H9 (cell line): ENCODE results near the gene ASS1. TPM values are rescaled to one million over a fixed set of nuclear protein-coding genes. Genes with fewer than 3 reads are reported as not detected.
A peak's percentile ranks its signal among the peaks of the same experiment; 100 is the strongest.

Experiments
- DNase-seq: peaks from one replicate; pipeline ENCODE4 v3.0.0-alpha.2; 2017
- H2AFZ ChIP-seq: one replicate; pipeline ENCODE4 v1.6.1; 2013; ENCODE audit warnings: mild to moderate bottlenecking, low read length, control low read depth, moderate library complexity
- H2AK5ac ChIP-seq: 2 replicates; pipeline ENCODE4 v1.6.1; 2013; ENCODE audit warnings: low read length, control low read depth, mixed read lengths; ENCODE audit not compliant: insufficient read length
- H2BK120ac ChIP-seq: one replicate; pipeline ENCODE4 v1.6.1; 2013; ENCODE audit warnings: low read depth, mild to moderate bottlenecking, low read length, control low read depth, inconsistent platforms; ENCODE audit not compliant: poor library complexity, severe bottlenecking
- H2BK12ac ChIP-seq: 2 replicates; pipeline ENCODE4 v1.6.1; 2013; ENCODE audit warnings: low read length, control low read depth, mixed read lengths, low read depth; ENCODE audit not compliant: insufficient read length
- H2BK15ac ChIP-seq: 2 replicates; pipeline ENCODE4 v1.6.1; 2013; ENCODE audit warnings: low read depth, low read length, control low read depth
- H2BK20ac ChIP-seq: one replicate; pipeline ENCODE4 v1.6.1; 2013; ENCODE audit warnings: low read depth, mild to moderate bottlenecking, low read length, control low read depth, inconsistent platforms; ENCODE audit not compliant: poor library complexity, severe bottlenecking
- H2BK5ac ChIP-seq: 2 replicates; pipeline ENCODE4 v1.6.1; 2013; ENCODE audit warnings: low read length, control low read depth, mixed read lengths; ENCODE audit not compliant: insufficient read length
- H3K14ac ChIP-seq: 2 replicates; pipeline ENCODE4 v1.6.1; 2013; ENCODE audit warnings: low read length, control low read depth; ENCODE audit not compliant: insufficient read depth
- H3K18ac ChIP-seq: 2 replicates; pipeline ENCODE4 v1.6.1; 2013; ENCODE audit warnings: low read depth, mild to moderate bottlenecking, mixed read lengths, low read length, control low read depth; ENCODE audit not compliant: insufficient read length
- H3K23ac ChIP-seq: 2 replicates; pipeline ENCODE4 v1.6.1; 2013; ENCODE audit warnings: low read length, control low read depth, mixed read lengths, low read depth; ENCODE audit not compliant: insufficient read length
- H3K23me2 ChIP-seq: 2 replicates; pipeline ENCODE4 v1.6.1; 2013; ENCODE audit warnings: low read depth, mild to moderate bottlenecking, mixed read lengths, low read length, control low read depth; ENCODE audit not compliant: insufficient read length, poor library complexity, severe bottlenecking
- H3K27ac ChIP-seq: 2 replicates; pipeline ENCODE4 v1.5.1; 2013; ENCODE audit warnings: low read length, control low read depth, mixed read lengths, low read depth; ENCODE audit not compliant: insufficient read length
- H3K27me3 ChIP-seq: 2 replicates; pipeline ENCODE4 v1.6.1; 2013; ENCODE audit warnings: low read length, control low read depth, inconsistent platforms; ENCODE audit not compliant: insufficient read depth
- H3K4ac ChIP-seq: 2 replicates; pipeline ENCODE4 v1.6.1; 2013; ENCODE audit warnings: low read depth, mild to moderate bottlenecking, control low read depth, inconsistent platforms, low read length, moderate library complexity
- H3K4me1 ChIP-seq: 2 replicates; pipeline ENCODE4 v1.6.1; 2013; ENCODE audit warnings: low read length, control low read depth, inconsistent platforms; ENCODE audit not compliant: insufficient read depth
- H3K4me2 ChIP-seq: 2 replicates; pipeline ENCODE4 v1.6.1; 2013; ENCODE audit warnings: low read length, control low read depth, mixed read lengths; ENCODE audit not compliant: insufficient read length, insufficient read depth
- H3K56ac ChIP-seq: 2 replicates; pipeline ENCODE4 v1.6.1; 2013; ENCODE audit warnings: low read depth, mild to moderate bottlenecking, mixed read lengths, low read length, control low read depth; ENCODE audit not compliant: insufficient read length
- H3K79me1 ChIP-seq: 2 replicates; pipeline ENCODE4 v1.6.1; 2013; ENCODE audit warnings: low read depth, mild to moderate bottlenecking, moderate library complexity, low read length, control low read depth, inconsistent platforms; ENCODE audit not compliant: insufficient read depth, poor library complexity, severe bottlenecking
- H3K79me2 ChIP-seq: 2 replicates; pipeline ENCODE4 v1.6.1; 2013; ENCODE audit warnings: low read length, control low read depth, inconsistent platforms; ENCODE audit not compliant: insufficient read depth
- H3K9ac ChIP-seq: 2 replicates; pipeline ENCODE4 v1.6.1; 2013; ENCODE audit warnings: low read length, control low read depth, mixed read lengths; ENCODE audit not compliant: insufficient read length; ENCODE audit errors: extremely low read depth
- H3K9me3 ChIP-seq: one replicate; pipeline ENCODE4 v1.6.1; 2013; ENCODE audit warnings: low read depth, low read length, inconsistent platforms; ENCODE audit not compliant: control insufficient read depth
- H3T11ph ChIP-seq: one replicate; pipeline ENCODE4 v1.6.1; 2013; ENCODE audit warnings: mild to moderate bottlenecking, low read length, control low read depth, inconsistent platforms
- H4K20me1 ChIP-seq: one replicate; pipeline ENCODE4 v1.6.1; 2013; ENCODE audit not compliant: control insufficient read depth, insufficient read length, insufficient read depth
- H4K5ac ChIP-seq: 2 replicates; pipeline ENCODE4 v1.6.1; 2013; ENCODE audit warnings: low read depth, mild to moderate bottlenecking, mixed read lengths, low read length, control low read depth; ENCODE audit not compliant: insufficient read length
- H4K8ac ChIP-seq: replicated peaks from 2 replicates; pipeline ENCODE4 v1.6.1; 2013; ENCODE audit warnings: low read length, control low read depth, mixed read lengths, low read depth; ENCODE audit not compliant: insufficient read length
- H4K91ac ChIP-seq: 2 replicates; pipeline ENCODE4 v1.6.1; 2013; ENCODE audit warnings: low read depth, mild to moderate bottlenecking, moderate library complexity, mixed read lengths, low read length, control low read depth; ENCODE audit not compliant: insufficient read length
- H3K27ac Mint-ChIP-seq, 3 experiments: 2 replicates in 2 of 3; 3 replicates in 1 of 3; pipeline ENCODE4 v1.8.0; 2020 to 2021; ENCODE audit warnings: mixed read lengths in 3 of 3, mild to moderate bottlenecking in 1 of 3, moderate library complexity in 1 of 3
- H3K27me3 Mint-ChIP-seq: 2 replicates; pipeline ENCODE4 v1.8.0; 2021; ENCODE audit warnings: low read depth, mild to moderate bottlenecking, moderate library complexity, mixed read lengths
- H3K36me3 Mint-ChIP-seq, 3 experiments: 2 replicates in 2 of 3; 3 replicates in 1 of 3; pipeline ENCODE4 v1.8.0; 2020 to 2021; ENCODE audit warnings: low read depth in 3 of 3, mixed read lengths in 3 of 3; ENCODE audit not compliant: insufficient read depth in 1 of 3
- H3K4me1 Mint-ChIP-seq, 2 experiments: 2 replicates each; pipeline ENCODE4 v1.8.0; 2020; ENCODE audit warnings: mixed read lengths in 2 of 2
- H3K4me3 Mint-ChIP-seq, 2 experiments: 2 replicates in 1 of 2; 3 replicates in 1 of 2; pipeline ENCODE4 v1.8.0; 2020 to 2021; ENCODE audit warnings: mild to moderate bottlenecking in 2 of 2, mixed read lengths in 2 of 2, moderate library complexity in 1 of 2
- H3K9me3 Mint-ChIP-seq, 2 experiments: 2 replicates in 1 of 2; 3 replicates in 1 of 2; pipeline ENCODE4 v1.8.0; 2020; ENCODE audit warnings: mild to moderate bottlenecking in 2 of 2, mixed read lengths in 2 of 2, moderate library complexity in 1 of 2
- WGBS: extraction: QIAGEN DNeasy Blood & Tissue Kit; methylation state at CpG from one replicate; pipeline ENCODE4 v1.1.7; 2013; ENCODE audit warnings: missing lambda C conversion rate, low lambda C conversion rate, mixed read lengths; ENCODE audit not compliant: insufficient read length; ENCODE audit errors: extremely low coverage; 5-methylcytosine and 5-hydroxymethylcytosine counted together
- total RNA-seq: library from RNA; stranded (reverse); gene quantifications from 2 replicates; pipeline ENCODE4 v1.2.1, GENCODE V29; 2021
- TF ChIP-seq, protein P1 (sequence below): fragments of 200-600 bp; sonication (generic); conservative IDR thresholded peaks from 3 replicates; pipeline ENCODE4 v1.8.0; 2021; ENCODE audit warnings: antibody characterized with exemption, mild to moderate bottlenecking

The ASS1 gene
- total RNA-seq, 1 experiment from 2014 or later: 118 TPM

- Mint-ChIP-seq H3K27ac (no peak overlapping the region), H3K9me3 (no peaks in the 10 kb centered on the region; a peak in 1 of 5 replicates), H3K27me3 (no peaks in the 10 kb centered on the region; the same call in 1 of the 2 replicates), H3K36me3 (peaks cover 0 to 11% (median 0%) of the 10 kb centered on the region in 3 experiments; a peak in 3 of 7 replicates), H3K4me1 (no peaks in the 10 kb centered on the region), H3K4me3 (no peak overlapping the region)
- Histone ChIP-seq H3K9ac (no peak overlapping the region), H4K5ac (no peak overlapping the region), H3K18ac (no peak overlapping the region), H2BK120ac (no peak overlapping the region), H2BK15ac (no peak overlapping the region), H3K14ac (no peak overlapping the region), H4K91ac (no peak overlapping the region), H3K4me1 (no peaks in the 10 kb centered on the region), H3K79me1 (no peaks in the 10 kb centered on the region), H3K9me3 (no peaks in the 10 kb centered on the region), H2AFZ (no peak overlapping the region), H2BK20ac (no peak overlapping the region), H3K27ac (no peak overlapping the region), H2AK5ac (no peak overlapping the region), H3K23me2 (no peaks in the 10 kb centered on the region), H4K20me1 (no peaks in the 10 kb centered on the region), H2BK12ac (no peak overlapping the region), H2BK5ac (no peak overlapping the region), H4K8ac (no peak overlapping the region), H3K4ac (no peak overlapping the region), H3K23ac (no peak overlapping the region), H3K27me3 (no peaks in the 10 kb centered on the region), H3T11ph (no peak overlapping the region), H3K4me2 (no peak overlapping the region), H3K79me2 (no peaks in the 10 kb centered on the region), H3K56ac (no peak overlapping the region)
- WGBS: no CpG with 5 or more reads among the region's 9 CpGs
- TF ChIP-seq, protein P1, sequence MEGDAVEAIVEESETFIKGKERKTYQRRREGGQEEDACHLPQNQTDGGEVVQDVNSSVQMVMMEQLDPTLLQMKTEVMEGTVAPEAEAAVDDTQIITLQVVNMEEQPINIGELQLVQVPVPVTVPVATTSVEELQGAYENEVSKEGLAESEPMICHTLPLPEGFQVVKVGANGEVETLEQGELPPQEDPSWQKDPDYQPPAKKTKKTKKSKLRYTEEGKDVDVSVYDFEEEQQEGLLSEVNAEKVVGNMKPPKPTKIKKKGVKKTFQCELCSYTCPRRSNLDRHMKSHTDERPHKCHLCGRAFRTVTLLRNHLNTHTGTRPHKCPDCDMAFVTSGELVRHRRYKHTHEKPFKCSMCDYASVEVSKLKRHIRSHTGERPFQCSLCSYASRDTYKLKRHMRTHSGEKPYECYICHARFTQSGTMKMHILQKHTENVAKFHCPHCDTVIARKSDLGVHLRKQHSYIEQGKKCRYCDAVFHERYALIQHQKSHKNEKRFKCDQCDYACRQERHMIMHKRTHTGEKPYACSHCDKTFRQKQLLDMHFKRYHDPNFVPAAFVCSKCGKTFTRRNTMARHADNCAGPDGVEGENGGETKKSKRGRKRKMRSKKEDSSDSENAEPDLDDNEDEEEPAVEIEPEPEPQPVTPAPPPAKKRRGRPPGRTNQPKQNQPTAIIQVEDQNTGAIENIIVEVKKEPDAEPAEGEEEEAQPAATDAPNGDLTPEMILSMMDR: peak; percentile 43; the same call in 2 of the 3 replicates
- no peak for DNase-seq
These were observed 36.1 kb upstream of the ASS1 start for GRCh38 chr9:130408669-130409068.
